H1 (cell line): ENCODE measurements around the gene NAA16. TPM values are rescaled to one million over a fixed set of nuclear protein-coding genes. Genes with fewer than 3 reads are reported as not detected.

ENCODE experiments used
- CTCF ChIA-PET: fragments of 300-600 bp; sonication (Branson Sonifier 250); formaldehyde crosslinking; loops from one replicate; lab custom pipeline; 2021; ENCODE audit not compliant: partially characterized antibody; lab: Charles Lee
- POLR2A ChIA-PET: fragments of 300-600 bp; sonication (Branson Sonifier 250); formaldehyde crosslinking; loops from one replicate; lab custom pipeline; 2021; ENCODE audit warnings: inconsistent platforms; ENCODE audit not compliant: partially characterized antibody; lab: Charles Lee
- DNase-seq, 2 experiments: peaks; one replicate each; pipeline versions ENCODE4 v3.0.0 to v3.0.0-alpha.2; 2010 to 2022; ENCODE audit warnings: low spot score in 2 of 2, low read depth in 1 of 2, mixed read lengths in 1 of 2
- FAIRE-seq: peaks from 2 replicates; lab custom pipeline; 2011; peaks lifted over from hg19 to GRCh38; lab: Jason Lieb, UNC
- H2AFZ ChIP-seq: 2 replicates; pipeline ENCODE4 v1.8.1; 2012; ENCODE audit warnings: low read length, inconsistent platforms
- H2AK5ac ChIP-seq: 2 replicates; pipeline ENCODE4 v1.6.1; 2013; ENCODE audit warnings: low read depth, low read length
- H2BK120ac ChIP-seq: replicated peaks from 2 replicates; pipeline ENCODE3; 2013; ENCODE audit warnings: low read depth, low read length, inconsistent platforms
- H2BK12ac ChIP-seq: 2 replicates; pipeline ENCODE4 v1.6.1; 2013; ENCODE audit warnings: low read depth, low read length
- H2BK15ac ChIP-seq: 2 replicates; pipeline ENCODE4 v1.6.1; 2013; ENCODE audit warnings: low read length
- H2BK20ac ChIP-seq: 2 replicates; pipeline ENCODE4 v1.6.1; 2013; ENCODE audit warnings: low read length
- H2BK5ac ChIP-seq: 2 replicates; pipeline ENCODE4 v1.6.1; 2013; ENCODE audit warnings: low read depth, low read length
- H3K14ac ChIP-seq: 2 replicates; pipeline ENCODE4 v1.6.1; 2013; ENCODE audit warnings: inconsistent platforms; ENCODE audit not compliant: insufficient read length
- H3K18ac ChIP-seq: 2 replicates; pipeline ENCODE4 v1.6.1; 2013; ENCODE audit warnings: low read length; ENCODE audit errors: extremely low read depth
- H3K23ac ChIP-seq: 2 replicates; pipeline ENCODE4 v1.6.1; 2013; ENCODE audit warnings: inconsistent platforms; ENCODE audit not compliant: insufficient read length
- H3K23me2 ChIP-seq: 2 replicates; pipeline ENCODE4 v1.6.1; 2013; ENCODE audit warnings: low read depth, low read length
- H3K27ac ChIP-seq: 2 replicates; pipeline ENCODE4 v1.6.1; 2011; ENCODE audit warnings: low read depth, low read length, inconsistent platforms
- H3K27me3 ChIP-seq, 4 experiments: replicated peaks in 1 of 4; 1 replicate in 1 of 4; 2 replicates in 3 of 4; pipeline versions ENCODE4 v1.6.1 to v1.8.1; 2011 to 2013; ENCODE audit warnings: low read length in 3 of 4, mild to moderate bottlenecking in 3 of 4, inconsistent platforms in 2 of 4, mixed read lengths in 2 of 4, moderate library complexity in 1 of 4; ENCODE audit not compliant: control insufficient read depth in 3 of 4, insufficient read depth in 3 of 4; ENCODE audit errors: extremely low read depth in 1 of 4
- H3K36me3 ChIP-seq, 4 experiments: 2 replicates each; pipeline versions ENCODE4 v1.6.1 to v1.8.1; 2011 to 2013; ENCODE audit warnings: mild to moderate bottlenecking in 4 of 4, low read length in 3 of 4, moderate library complexity in 2 of 4, control low read depth in 1 of 4, inconsistent platforms in 1 of 4; ENCODE audit not compliant: insufficient read depth in 4 of 4, control insufficient read depth in 2 of 4
- H3K4ac ChIP-seq: replicated peaks from 2 replicates; pipeline ENCODE3; 2013; ENCODE audit warnings: low read length, low read depth, mixed read lengths, inconsistent platforms; ENCODE audit not compliant: insufficient read length
- H3K4me1 ChIP-seq, 4 experiments: replicated peaks in 1 of 4; 1 replicate in 1 of 4; 2 replicates in 3 of 4; pipeline versions ENCODE4 v1.6.1 to v1.8.1; 2011 to 2013; ENCODE audit warnings: low read length in 3 of 4, inconsistent platforms in 2 of 4, mixed read lengths in 1 of 4; ENCODE audit not compliant: insufficient read depth in 4 of 4, control insufficient read depth in 3 of 4
- H3K4me2 ChIP-seq, 2 experiments: 2 replicates each; pipeline versions ENCODE4 v1.6.1 to v1.8.1; 2011 to 2013; ENCODE audit warnings: low read depth in 2 of 2, low read length in 2 of 2, control low read depth in 1 of 2, inconsistent platforms in 1 of 2, mild to moderate bottlenecking in 1 of 2; ENCODE audit not compliant: insufficient read depth in 1 of 2
- H3K4me3 ChIP-seq, 4 experiments: fragments of 200-600, 300-600 bp in 1 of 4; sonication (generic), shearing (Covaris generic), sonication (Bioruptor Twin) in 1 of 4; 2 replicates each; pipeline versions ENCODE4 v1.5.1 to v1.8.1; 2011 to 2016; ENCODE audit warnings: low read length in 4 of 4, low read depth in 3 of 4, control low read depth in 2 of 4, inconsistent platforms in 2 of 4, mild to moderate bottlenecking in 2 of 4, mixed read lengths in 1 of 4, moderate library complexity in 1 of 4; ENCODE audit not compliant: insufficient read depth in 2 of 4; ENCODE audit errors: extremely low read depth in 1 of 4
- H3K56ac ChIP-seq: replicated peaks from 2 replicates; pipeline ENCODE3; 2013; ENCODE audit warnings: low read depth, mild to moderate bottlenecking, mixed read lengths, low read length, inconsistent platforms; ENCODE audit not compliant: insufficient read length
- H3K79me1 ChIP-seq: 2 replicates; pipeline ENCODE4 v1.6.1; 2013; ENCODE audit warnings: low read depth, low read length, control low read depth
- H3K79me2 ChIP-seq, 2 experiments: 2 replicates each; pipeline versions ENCODE4 v1.6.1 to v1.8.1; 2012 to 2013; ENCODE audit warnings: low read length in 2 of 2, mild to moderate bottlenecking in 2 of 2, inconsistent platforms in 1 of 2; ENCODE audit not compliant: insufficient read depth in 2 of 2, control insufficient read depth in 1 of 2
- H3K9ac ChIP-seq, 4 experiments: replicated peaks in 1 of 4; 1 replicate in 1 of 4; 2 replicates in 3 of 4; pipeline versions ENCODE4 v1.6.1 to v1.8.1; 2011 to 2013; ENCODE audit warnings: low read depth in 3 of 4, low read length in 3 of 4, control low read depth in 2 of 4, mild to moderate bottlenecking in 2 of 4, moderate library complexity in 2 of 4, inconsistent platforms in 1 of 4; ENCODE audit errors: extremely low read depth in 1 of 4
- H3K9me3 ChIP-seq, 2 experiments: 2 replicates each; pipeline versions ENCODE4 v1.6.1 to v1.8.1; 2012 to 2013; ENCODE audit warnings: mild to moderate bottlenecking in 2 of 2, moderate library complexity in 2 of 2, control low read depth in 1 of 2, inconsistent platforms in 1 of 2, low read depth in 1 of 2, low read length in 1 of 2, mixed read lengths in 1 of 2; ENCODE audit not compliant: insufficient read depth in 2 of 2
- H4K20me1 ChIP-seq, 2 experiments: replicated peaks in 1 of 2; 2 replicates each; pipeline versions ENCODE3 to v1.8.1; 2011 to 2013; ENCODE audit warnings: inconsistent platforms in 2 of 2, low read length in 2 of 2, mild to moderate bottlenecking in 1 of 2; ENCODE audit not compliant: insufficient read depth in 2 of 2, control insufficient read depth in 1 of 2
- H4K5ac ChIP-seq: 2 replicates; pipeline ENCODE4 v1.6.1; 2013; ENCODE audit warnings: low read length, low read depth, mixed read lengths, inconsistent platforms; ENCODE audit not compliant: insufficient read length
- H4K8ac ChIP-seq: 2 replicates; pipeline ENCODE4 v1.8.0; 2013; ENCODE audit warnings: mild to moderate bottlenecking, moderate library complexity, low read length, inconsistent platforms; ENCODE audit not compliant: insufficient read depth; ENCODE audit errors: extremely low read depth
- H4K91ac ChIP-seq: replicated peaks from 2 replicates; pipeline ENCODE3; 2013; ENCODE audit warnings: low read length, mixed read lengths, inconsistent platforms; ENCODE audit not compliant: insufficient read length
- CEBPB ChIP-seq: IDR thresholded peaks from 2 replicates; pipeline ENCODE4 v1.6.1; 2012; ENCODE audit warnings: low read depth, low read length
- EGR1 ChIP-seq: IDR thresholded peaks from 2 replicates; pipeline ENCODE4 v1.6.1; 2011; ENCODE audit warnings: low read depth, low read length, borderline replicate concordance
- GABPA ChIP-seq: IDR thresholded peaks from 2 replicates; pipeline ENCODE4 v1.6.1; 2011; ENCODE audit warnings: mild to moderate bottlenecking, low read length, moderate library complexity, borderline replicate concordance; ENCODE audit not compliant: insufficient read depth
- JUN ChIP-seq: IDR thresholded peaks from 2 replicates; pipeline ENCODE4 v1.6.1; 2011; ENCODE audit warnings: low read depth, mild to moderate bottlenecking, improper control_type of control experiment, low read length
- KDM1A ChIP-seq: fragments of 200-600, 300-600 bp; sonication (generic); IDR thresholded peaks from 2 replicates; pipeline ENCODE4 v1.7.1; 2016; ENCODE audit warnings: mild to moderate bottlenecking, low read length, borderline replicate concordance
- MAFK ChIP-seq: IDR thresholded peaks from 2 replicates; pipeline ENCODE4 v1.6.1; 2012; ENCODE audit warnings: low read depth, mild to moderate bottlenecking, improper control_type of control experiment, low read length
- PHF8 ChIP-seq: fragments of 200-600 bp; sonication (generic); conservative IDR thresholded peaks from 2 replicates; pipeline ENCODE4 v1.7.1; 2012; ENCODE audit warnings: low read depth, mild to moderate bottlenecking, inconsistent platforms, low read length, moderate library complexity
- SIN3A ChIP-seq, 2 experiments: IDR thresholded peaks in 1 of 2; conservative IDR thresholded peaks in 1 of 2; 2 replicates each; pipeline ENCODE4 v1.6.1; 2011 to 2012; ENCODE audit warnings: low read length in 2 of 2, improper control_type of control experiment in 1 of 2, low read depth in 1 of 2, mild to moderate bottlenecking in 1 of 2
- SIX5 ChIP-seq: IDR thresholded peaks from 2 replicates; pipeline ENCODE4 v1.6.1; 2011; ENCODE audit warnings: mild to moderate bottlenecking, low read depth, low read length
- SP1 ChIP-seq: IDR thresholded peaks from 2 replicates; pipeline ENCODE4 v1.6.1; 2011; ENCODE audit warnings: low read depth, low read length
- SP4 ChIP-seq: IDR thresholded peaks from 2 replicates; pipeline ENCODE4 v1.6.1; 2012; ENCODE audit warnings: low read length, inconsistent platforms
- WGBS, 2 experiments: shearing (Covaris generic) in 1 of 2; methylation state at CpG; one replicate each; pipeline versions ENCODE4 v1.1.6 to v1.1.7; 2013 to 2015; ENCODE audit warnings: low lambda C conversion rate in 2 of 2, mixed read lengths in 2 of 2, inconsistent platforms in 1 of 2, low coverage in 1 of 2, missing lambda C conversion rate in 1 of 2; ENCODE audit not compliant: insufficient replicate concordance in 2 of 2, insufficient coverage in 1 of 2, insufficient read length in 1 of 2; ENCODE audit errors: extremely low coverage in 1 of 2, missing lambda C conversion rate in 1 of 2; 5-methylcytosine and 5-hydroxymethylcytosine counted together
- polyA plus RNA-seq, 7 experiments: library from polyadenylated mRNA; depleted of rRNA in 3 of 7; stranded (reverse) in 5 of 7; unstranded in 2 of 7; fragments of >200 nt in 5 of 7; fragments of 200-250 nt in 2 of 7; gene quantifications; 1 replicate in 5 of 7; 2 replicates in 1 of 7; 4 replicates in 1 of 7; pipeline versions ENCODE4 v1.2.1 to v1.2.3, GENCODE V29; 2011 to 2013; ENCODE audit warnings: missing spikeins in 2 of 7, mixed read lengths in 2 of 7
- total RNA-seq: library from RNA; stranded (reverse); fragmentation: NEBNext Ultra II Directional; extraction: Animal tissue kit (Norgen Biotek cat#: 25700); gene quantifications from 2 replicates; pipeline ENCODE4 v1.2.1, GENCODE V29; 2021

The NAA16 gene
- total and polyA plus RNA-seq, 2 of the 8 experiments (the other 6 are each of a cell fraction or from before 2014, with no cell fraction given), result 11.4 to 40.0 TPM

DNA sequence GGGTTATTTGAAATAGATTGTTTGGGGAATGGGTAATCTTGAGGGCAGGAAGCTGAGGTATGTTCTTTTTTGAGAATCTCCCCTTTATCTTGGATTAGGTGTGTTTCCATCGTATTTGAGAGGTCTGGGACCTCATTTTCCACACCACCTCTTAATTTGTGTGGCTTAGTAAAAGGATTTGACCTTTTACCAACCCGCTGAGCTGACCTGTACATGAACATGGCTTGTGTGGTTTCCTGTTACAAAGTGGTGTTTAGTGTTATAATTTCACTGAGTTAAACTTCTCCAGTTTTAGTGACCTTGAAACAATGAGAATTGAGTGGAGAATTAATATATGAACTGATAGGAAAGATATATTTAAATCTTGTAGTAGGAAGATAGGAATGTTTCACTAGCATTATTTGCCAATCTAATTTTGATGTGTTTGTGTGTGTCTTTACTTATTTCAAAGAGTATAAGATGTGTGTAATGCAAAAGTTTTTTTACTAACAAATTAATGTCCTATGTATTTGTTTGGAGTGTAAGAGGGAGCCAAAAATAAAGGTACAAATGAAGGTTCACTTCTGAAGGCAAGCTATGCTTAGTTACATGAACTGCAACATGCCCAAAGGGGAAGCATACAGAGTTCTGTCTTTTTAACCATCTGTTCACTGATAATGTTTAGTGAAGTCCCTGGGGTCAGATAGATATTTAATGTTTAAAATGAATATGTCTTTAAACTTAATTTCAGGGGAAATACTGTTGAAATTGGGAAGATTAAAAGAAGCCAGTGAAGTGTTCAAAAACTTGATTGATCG is 17.1 kb downstream of the NAA16 start:
- DNase-seq (no peak), FAIRE-seq (no peak)
- no peak overlapping the region for H2BK12ac ChIP-seq
- peaks cover 0 to 12% of the 10 kb centered on the region in 2 experiments; a peak in 2 of 4 replicates for H3K79me2 ChIP-seq
- H2AFZ ChIP-seq, result no peak overlapping the region
- H3K9me3 ChIP-seq, result no peaks in the 10 kb centered on the region
- no peak overlapping the region for H2BK20ac ChIP-seq
- ChIA-PET POLR2A (no interaction called here), CTCF (no interaction called here)
- no peak overlapping the region for H3K4ac ChIP-seq
- no peak overlapping the region for H4K91ac ChIP-seq
- no peak overlapping the region for H3K4me3 ChIP-seq
- no peak overlapping the region for H2BK120ac ChIP-seq
- H3K14ac ChIP-seq, result no peak overlapping the region
- no peak overlapping the region for H4K5ac ChIP-seq
- H2BK5ac ChIP-seq, result no peak overlapping the region
- no peaks in the 10 kb centered on the region for H3K79me1 ChIP-seq
- peaks cover 0 to 2% of the 10 kb centered on the region in 2 experiments for H4K20me1 ChIP-seq
- H3K4me2 ChIP-seq, result no peak overlapping the region
- 93% methylated on average over 3 of the region's 3 CpGs; no CpG with 5 or more reads in 1 of the 2 experiments for WGBS, 2 experiments
- H3K9ac ChIP-seq, result no peak overlapping the region
- H2AK5ac ChIP-seq, result no peak overlapping the region
- H3K18ac ChIP-seq, result no peak overlapping the region
- H3K36me3 ChIP-seq, result peaks cover 10 to 59% (median 24%) of the 10 kb centered on the region in 4 experiments
- H3K56ac ChIP-seq, result no peak overlapping the region
- H3K23me2 ChIP-seq, result no peaks in the 10 kb centered on the region
- H3K27ac ChIP-seq, result no peak overlapping the region
- H4K8ac ChIP-seq, result no peak overlapping the region
- H3K27me3 ChIP-seq, result no peaks in the 10 kb centered on the region
- no peak overlapping the region for H3K23ac ChIP-seq
- no peaks in the 10 kb centered on the region for H3K4me1 ChIP-seq
- no peak overlapping the region for H2BK15ac ChIP-seq
- TF ChIP-seq SP1 (no peak), JUN (no peak), MAFK (no peak), SP4 (no peak), GABPA (no peak), CEBPB (no peak), PHF8 (no peak), SIN3A (conservative IDR thresholded peaks at IDR 0.05 in 1 of 2, IDR thresholded peaks at IDR 0.05 in 1 of 2; ENCODE audit: low read depth in 1 of 2, low read length in 2 of 2) (no peak), KDM1A (no peak), SIX5 (no peak), EGR1 (no peak)
